ENCODE data around the gene CEACAM8.
"Not testable (repeated sequence)": the region's sequence is repeated elsewhere in the genome, so short reads cannot be mapped to it uniquely, and the experiment has no call there.

GRCh38 chr19:42535276-42535675, 59.4 kb downstream of the CEACAM8 start:
- TF ChIP-seq EZH2 (IDR thresholded peaks at IDR 0.05; ENCODE audit: insufficient read depth, poor library complexity, severe bottlenecking); EZH2phosphoT487 (IDR thresholded peaks at IDR 0.05; ENCODE audit: insufficient read depth, low read depth): not testable (repeated sequence)

Measured in GM23248 (cell line).